Measurements from ENCODE around the gene RNF144A. TPM values are rescaled to one million over a fixed set of nuclear protein-coding genes. Genes with fewer than 3 reads are reported as not detected.

Gene RNF144A
- total and polyA plus RNA-seq, 2 donors (not counting 1 experiment from before 2014, with no cell fraction given): 1.2 to 1.6 TPM

DNA sequence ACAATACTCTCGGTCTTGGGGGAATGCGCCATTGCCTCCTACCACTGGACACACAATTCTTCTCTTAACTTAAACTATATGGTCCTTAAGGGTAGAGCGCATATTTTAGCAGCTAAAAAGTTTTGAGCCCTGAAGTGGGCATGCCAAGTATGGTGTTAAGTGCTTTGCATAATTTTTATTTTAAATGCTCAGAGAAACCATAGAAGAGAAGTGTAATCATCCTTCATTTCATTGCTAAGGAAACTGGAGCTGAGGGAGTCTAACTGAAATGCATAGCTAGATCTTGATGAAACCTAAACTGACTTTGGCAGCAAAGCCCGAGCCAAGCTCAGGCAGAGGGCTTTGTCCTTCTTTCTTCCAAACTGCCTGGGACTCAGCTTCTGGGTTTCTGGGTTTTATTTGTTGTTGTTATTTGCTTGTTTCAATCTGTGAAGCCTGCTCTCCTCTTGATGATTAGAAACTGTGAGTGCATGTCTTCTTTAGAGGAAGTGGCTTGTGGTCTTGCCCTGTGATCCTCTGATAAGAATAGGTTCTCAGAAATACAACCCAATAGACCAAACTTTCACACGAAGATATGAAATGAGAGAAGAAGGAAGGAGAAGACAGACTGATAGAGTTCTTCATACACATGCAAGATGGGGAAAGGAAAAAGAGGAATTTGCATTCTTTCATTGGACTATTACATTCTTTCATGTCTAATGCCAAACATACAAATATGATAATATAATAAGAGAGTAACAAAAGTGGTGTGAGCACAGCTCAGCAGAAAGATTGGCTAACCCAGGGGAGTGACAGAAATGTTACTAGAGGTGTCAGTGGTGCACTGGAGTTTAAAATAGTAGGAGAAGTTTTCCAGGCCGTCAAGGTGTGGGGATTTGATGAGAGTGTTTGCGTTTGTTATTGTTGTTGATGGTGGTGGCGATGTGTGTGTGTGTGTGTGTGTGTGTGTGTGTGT lies 7.5 kb upstream of the RNF144A start:
- H3K79me2 ChIP-seq (ENCODE audit: control insufficient read depth, insufficient read depth, low read length): no peaks in the 10 kb centered on the region
- peak; percentile 58 for DNase-seq
- ChIA-PET CTCF (interaction anchor here (0.6 to 1.1 kb wide), 2 partner anchors 9 to 86 kb away, joined by 3 to 4 read pairs; no protein-coding TSS in a partner anchor), POLR2A (no interaction called here)
- peaks cover 0 to under 1% (median 0%) of the 10 kb centered on the region in 4 experiments for H3K27me3 ChIP-seq (replicated peaks in 1 of 4; ENCODE audit: control extremely low read depth in 1 of 4, control insufficient read depth in 3 of 4, insufficient read depth in 4 of 4, low read length in 3 of 4)
- Mint-ChIP-seq H3K27ac (peak overlapping the region; percentile 11), H3K4me1 (peaks cover 27% of the 10 kb centered on the region), H3K27me3 (no peaks in the 10 kb centered on the region), H3K9me3 (ENCODE audit: insufficient read depth) (no peaks in the 10 kb centered on the region), H3K4me3 (peak overlapping the region; percentile 35)
- H3K4me2 ChIP-seq (replicated peaks; ENCODE audit: low read depth, low read length, poor library complexity, severe bottlenecking): peak overlapping the region; percentile 58
- H2AFZ ChIP-seq (ENCODE audit: insufficient read depth, low read depth, low read length, poor library complexity, severe bottlenecking): peak overlapping the region; percentile 9
- H3K9ac ChIP-seq (ENCODE audit: low read length): peak overlapping the region; percentile 17
- no peaks in the 10 kb centered on the region for H3K36me3 ChIP-seq (replicated peaks in 1 of 2; ENCODE audit: control extremely low read depth in 1 of 2, control insufficient read depth in 1 of 2, extremely low read depth in 1 of 2, insufficient read depth in 2 of 2, low read length in 1 of 2)
- H3K9me3 ChIP-seq (ENCODE audit: control extremely low read depth in 1 of 3, control insufficient read depth in 2 of 3, insufficient read depth in 1 of 3, low read length in 2 of 3): peaks cover 0 to 3% (median 0%) of the 10 kb centered on the region in 3 donors
- no peaks in the 10 kb centered on the region for H4K20me1 ChIP-seq (ENCODE audit: control insufficient read depth, insufficient read depth, low read length, poor library complexity, severe bottlenecking)
- 30% methylated on average over 3 of the region's 8 CpGs for WGBS (ENCODE audit: insufficient coverage)
- H3K27ac ChIP-seq (ENCODE audit: low read length in 2 of 2): peak overlapping the region in 1 of 2 donors; percentile 7
- intact Hi-C loops (cut with micrococcal nuclease): loop anchor here (10.0 kb wide), 1 partner anchor 1775 kb away; the partner anchor contains the start of gene ID2
- TF ChIP-seq, protein P1, sequence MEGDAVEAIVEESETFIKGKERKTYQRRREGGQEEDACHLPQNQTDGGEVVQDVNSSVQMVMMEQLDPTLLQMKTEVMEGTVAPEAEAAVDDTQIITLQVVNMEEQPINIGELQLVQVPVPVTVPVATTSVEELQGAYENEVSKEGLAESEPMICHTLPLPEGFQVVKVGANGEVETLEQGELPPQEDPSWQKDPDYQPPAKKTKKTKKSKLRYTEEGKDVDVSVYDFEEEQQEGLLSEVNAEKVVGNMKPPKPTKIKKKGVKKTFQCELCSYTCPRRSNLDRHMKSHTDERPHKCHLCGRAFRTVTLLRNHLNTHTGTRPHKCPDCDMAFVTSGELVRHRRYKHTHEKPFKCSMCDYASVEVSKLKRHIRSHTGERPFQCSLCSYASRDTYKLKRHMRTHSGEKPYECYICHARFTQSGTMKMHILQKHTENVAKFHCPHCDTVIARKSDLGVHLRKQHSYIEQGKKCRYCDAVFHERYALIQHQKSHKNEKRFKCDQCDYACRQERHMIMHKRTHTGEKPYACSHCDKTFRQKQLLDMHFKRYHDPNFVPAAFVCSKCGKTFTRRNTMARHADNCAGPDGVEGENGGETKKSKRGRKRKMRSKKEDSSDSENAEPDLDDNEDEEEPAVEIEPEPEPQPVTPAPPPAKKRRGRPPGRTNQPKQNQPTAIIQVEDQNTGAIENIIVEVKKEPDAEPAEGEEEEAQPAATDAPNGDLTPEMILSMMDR (IDR thresholded peaks at IDR 0.05): no peak
- TF ChIP-seq EZH2 (IDR thresholded peaks at IDR 0.05; ENCODE audit: borderline replicate concordance, insufficient read depth, low read depth, low read length, poor library complexity, severe bottlenecking): no peak
- ATAC-seq (ENCODE audit: low read depth): peak; percentile 76
- H3K4me1 ChIP-seq (ENCODE audit: control insufficient read depth in 2 of 2, insufficient read depth in 2 of 2, low read length in 2 of 2): peaks cover 24 to 26% of the 10 kb centered on the region in 2 donors
- H3K4me3 ChIP-seq (ENCODE audit: control extremely low read depth in 1 of 5, extremely low read depth in 1 of 5, insufficient read depth in 1 of 5, low read depth in 2 of 5, low read length in 4 of 5): peak overlapping the region in 1 of 5 experiments; percentile 3

DNA sequence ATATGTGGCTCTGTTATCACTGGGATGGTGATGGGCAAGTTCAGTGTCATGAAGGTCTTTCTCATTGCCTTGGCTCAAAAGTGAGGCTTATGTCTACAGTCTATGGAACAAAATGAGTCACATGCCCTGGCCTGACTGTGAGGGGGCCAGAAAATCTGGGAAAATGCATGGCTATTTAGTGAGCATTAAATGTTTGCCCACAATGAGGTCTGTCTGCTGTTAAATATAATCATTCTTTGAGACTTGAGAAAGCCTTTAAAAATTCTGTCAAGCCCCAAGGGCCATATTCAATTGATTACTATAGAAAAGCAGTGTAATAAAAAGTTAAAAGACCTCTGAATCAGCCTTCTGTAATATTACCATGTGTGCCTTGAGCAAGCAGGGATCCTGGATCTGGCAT lies 5.5 kb upstream of the RNF144A start:
- no peak overlapping the region for H3K4me3 ChIP-seq (ENCODE audit: control extremely low read depth in 1 of 5, extremely low read depth in 1 of 5, insufficient read depth in 1 of 5, low read depth in 2 of 5, low read length in 4 of 5)
- no peak overlapping the region for H2AFZ ChIP-seq (ENCODE audit: insufficient read depth, low read depth, low read length, poor library complexity, severe bottlenecking)
- no peak overlapping the region for H3K27ac ChIP-seq (ENCODE audit: low read length in 2 of 2)
- TF ChIP-seq, protein P1 (IDR thresholded peaks at IDR 0.05): no peak
- no peak for TF ChIP-seq EZH2 (IDR thresholded peaks at IDR 0.05; ENCODE audit: borderline replicate concordance, insufficient read depth, low read depth, low read length, poor library complexity, severe bottlenecking)
- no peak overlapping the region for H3K9ac ChIP-seq (ENCODE audit: low read length)
- DNase-seq (no peak), ATAC-seq (ENCODE audit: low read depth) (no peak)
- Mint-ChIP-seq H3K4me1 (peaks cover 27% of the 10 kb centered on the region), H3K27me3 (no peaks in the 10 kb centered on the region), H3K27ac (no peak overlapping the region), H3K4me3 (no peak overlapping the region), H3K9me3 (ENCODE audit: insufficient read depth) (no peaks in the 10 kb centered on the region)
- H3K9me3 ChIP-seq (ENCODE audit: control extremely low read depth in 1 of 3, control insufficient read depth in 2 of 3, insufficient read depth in 1 of 3, low read length in 2 of 3): no peaks in the 10 kb centered on the region
- no peaks in the 10 kb centered on the region for H4K20me1 ChIP-seq (ENCODE audit: control insufficient read depth, insufficient read depth, low read length, poor library complexity, severe bottlenecking)
- no peak overlapping the region for H3K4me2 ChIP-seq (replicated peaks; ENCODE audit: low read depth, low read length, poor library complexity, severe bottlenecking)
- H3K79me2 ChIP-seq (ENCODE audit: control insufficient read depth, insufficient read depth, low read length): no peaks in the 10 kb centered on the region
- H3K4me1 ChIP-seq (ENCODE audit: control insufficient read depth in 2 of 2, insufficient read depth in 2 of 2, low read length in 2 of 2): peaks cover 24 to 27% of the 10 kb centered on the region in 2 donors
- H3K27me3 ChIP-seq (replicated peaks in 1 of 4; ENCODE audit: control extremely low read depth in 1 of 4, control insufficient read depth in 3 of 4, insufficient read depth in 4 of 4, low read length in 3 of 4): peaks cover 0 to 4% (median 2%) of the 10 kb centered on the region in 4 experiments
- intact Hi-C loops (cut with micrococcal nuclease): no loop called here
- ChIA-PET CTCF (interaction anchor here (0.9 kb wide), 1 partner anchor 15 kb away, joined by 3 read pairs; no protein-coding TSS in a partner anchor), POLR2A (no interaction called here)
- H3K36me3 ChIP-seq (replicated peaks in 1 of 2; ENCODE audit: control extremely low read depth in 1 of 2, control insufficient read depth in 1 of 2, extremely low read depth in 1 of 2, insufficient read depth in 2 of 2, low read length in 1 of 2): no peaks in the 10 kb centered on the region
